Measurements from ENCODE around the gene CREG2. TPM values are rescaled to one million over a fixed set of nuclear protein-coding genes. Genes with fewer than 3 reads are reported as not detected.
"Not testable (repeated sequence)": the region's sequence is repeated elsewhere in the genome, so short reads cannot be mapped to it uniquely, and the experiment has no call there.

Gene CREG2
- total RNA-seq, 4 donors from 2014 or later: 0.38 to 2.5 (median 1.3) TPM

DNA sequence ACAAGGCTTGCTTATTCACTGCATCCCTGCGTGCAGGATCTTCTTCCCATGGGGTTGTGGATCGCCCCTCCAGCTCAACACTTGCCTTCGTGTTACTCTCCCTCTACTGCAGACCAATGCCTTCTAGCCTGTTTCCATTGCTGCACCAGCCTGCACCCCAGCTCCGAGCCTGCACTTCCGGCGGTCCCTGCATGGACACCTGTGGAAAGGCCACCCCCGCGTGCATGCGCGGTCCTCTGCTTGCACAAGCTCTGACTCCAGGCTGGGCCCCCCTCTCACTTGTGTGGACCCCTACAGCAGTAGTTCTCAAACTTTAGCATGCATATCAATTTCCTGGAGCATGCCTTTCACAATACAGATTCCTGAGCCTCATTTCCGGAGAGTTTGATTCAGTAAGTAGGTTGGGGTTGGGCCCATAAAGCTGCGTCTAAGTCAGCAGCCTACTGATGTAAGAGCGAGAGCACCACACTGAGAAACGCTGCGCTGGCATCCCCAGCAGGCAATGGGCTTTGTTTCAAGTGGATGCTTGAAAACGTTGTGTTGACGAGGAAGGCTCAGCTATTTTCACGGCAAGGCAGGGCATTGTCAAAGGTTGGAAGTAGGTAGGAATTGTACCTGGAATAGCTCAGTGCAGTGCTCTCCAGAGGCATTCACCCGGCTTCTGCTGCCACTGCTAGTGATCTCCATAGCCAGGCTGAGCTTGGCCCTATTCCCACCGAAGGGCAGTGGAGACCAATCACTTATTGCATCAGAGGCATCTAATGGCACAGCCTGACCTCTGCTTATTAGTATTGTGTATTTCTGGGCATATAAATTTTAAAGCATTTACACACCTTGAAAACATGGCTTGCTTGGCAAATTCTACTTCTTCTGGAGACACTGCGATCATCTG, 32.6 kb downstream of the CREG2 start:
- Histone ChIP-seq H3K9me3 (no peaks in the 10 kb centered on the region), H3K27ac (no peak overlapping the region), H3K27me3 (no peaks in the 10 kb centered on the region), H3K4me1 (peaks cover 0 to 1% (median 0%) of the 10 kb centered on the region in 3 donors), H3K4me3 (no peak overlapping the region), H3K36me3 (no peaks in the 10 kb centered on the region)
- intact Hi-C loops (cut with DNase I): no loop called here
- TF ChIP-seq POLR2A (IDR thresholded peaks at IDR 0.05) (no peak), CTCF (IDR thresholded peaks at IDR 0.05) (no peak)
- no peak for DNase-seq
- WGBS, 2 donors: 88 to 96% methylated on average over 12 to 21 of the region's 21 CpGs

DNA sequence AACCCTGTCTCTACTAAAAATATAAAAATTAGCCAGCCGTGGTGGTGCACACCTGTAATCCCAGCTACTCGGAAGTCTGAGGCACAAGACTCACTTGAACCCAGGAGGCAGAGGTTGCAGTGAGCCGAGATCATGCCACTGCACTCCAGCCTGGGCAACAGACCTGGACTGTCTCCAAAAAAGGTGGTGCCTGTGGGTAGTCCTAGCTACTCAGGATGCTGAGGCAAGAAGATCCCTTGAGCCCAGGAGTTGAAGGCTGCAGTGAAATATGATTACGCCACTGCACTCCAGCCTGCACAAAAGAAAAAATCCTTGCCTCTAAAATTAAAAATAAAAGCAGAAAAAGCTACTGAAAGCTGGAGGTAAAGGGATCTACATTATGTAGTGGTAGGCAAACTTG, 34.7 kb downstream of the CREG2 start:
- intact Hi-C loops (cut with DNase I); H3K4me1 ChIP-seq; DNase-seq; H3K27me3 ChIP-seq; H3K27ac ChIP-seq; H3K9me3 ChIP-seq; H3K4me3 ChIP-seq; H3K36me3 ChIP-seq: not testable (repeated sequence)
- WGBS, 2 donors: 49 to 85% methylated on average over 3 to 4 of the region's 4 CpGs

DNA sequence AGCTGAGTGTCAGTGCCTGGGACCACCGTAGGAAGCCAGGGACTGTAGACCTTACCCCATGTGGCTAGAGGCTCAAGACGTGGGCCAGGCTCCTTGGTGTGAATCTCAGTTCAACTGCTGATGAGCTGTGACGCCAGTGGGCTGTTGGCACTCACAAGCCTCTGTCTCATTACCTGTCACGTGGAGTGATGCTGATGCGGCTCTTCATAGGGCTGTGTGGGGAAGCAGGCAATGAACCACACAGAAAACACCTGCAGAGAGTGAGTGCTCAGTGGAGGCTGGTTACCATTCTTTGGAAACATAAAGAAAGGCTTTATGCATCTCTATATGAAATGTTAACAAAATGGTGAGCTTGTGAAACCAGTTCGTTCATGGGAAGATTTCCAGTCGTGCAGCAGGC, 36.1 kb downstream of the CREG2 start:
- DNase-seq: no peak
- H3K4me3 ChIP-seq: no peak overlapping the region
- 59 to 83% methylated on average over 2 to 6 of the region's 7 CpGs for WGBS, 2 donors
- intact Hi-C loops (cut with DNase I): no loop called here
- no peaks in the 10 kb centered on the region for H3K4me1 ChIP-seq
- no peak overlapping the region for H3K27ac ChIP-seq
- TF ChIP-seq CTCF (IDR thresholded peaks at IDR 0.05) (no peak), POLR2A (IDR thresholded peaks at IDR 0.05) (no peak)
- no peaks in the 10 kb centered on the region for H3K9me3 ChIP-seq
- no peaks in the 10 kb centered on the region for H3K27me3 ChIP-seq
- H3K36me3 ChIP-seq: no peaks in the 10 kb centered on the region

GRCh38 chr2:101349893-101350662, 37.2 kb downstream of the CREG2 start:
- WGBS, 2 donors: 65 to 72% methylated on average over 6 to 7 of the region's 7 CpGs
- TF ChIP-seq CTCF (IDR thresholded peaks at IDR 0.05): peak in 1 of 6 experiments; percentile 32
- no peak for TF ChIP-seq POLR2A (IDR thresholded peaks at IDR 0.05)
- H3K27me3 ChIP-seq: no peaks in the 10 kb centered on the region
- H3K4me1 ChIP-seq: no peaks in the 10 kb centered on the region
- H3K4me3 ChIP-seq: no peak overlapping the region
- H3K36me3 ChIP-seq: no peaks in the 10 kb centered on the region
- no peaks in the 10 kb centered on the region for H3K9me3 ChIP-seq
- DNase-seq: no peak
- H3K27ac ChIP-seq: no peak overlapping the region
- intact Hi-C loops (cut with DNase I): no loop called here

DNA sequence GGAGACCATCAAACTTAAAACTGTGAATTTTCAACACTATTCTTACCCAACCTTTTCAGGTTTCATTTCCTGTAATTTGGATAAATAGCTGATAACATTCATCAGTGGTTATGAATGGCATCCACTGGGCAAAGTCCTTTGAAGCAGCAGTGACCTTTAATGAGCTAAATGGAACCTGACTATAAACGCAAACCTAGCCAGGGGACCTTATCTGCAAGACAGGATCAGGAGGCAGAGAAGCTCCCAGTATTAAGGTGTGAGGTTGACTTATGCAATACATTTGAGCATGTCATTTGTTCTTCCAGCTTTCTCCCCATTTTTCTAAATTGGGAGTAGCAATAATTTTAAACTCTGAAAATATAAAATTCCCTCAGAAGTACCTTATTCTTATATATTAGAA, 38.4 kb downstream of the CREG2 start:
- no peaks in the 10 kb centered on the region for H3K4me1 ChIP-seq
- no peak for DNase-seq
- H3K9me3 ChIP-seq: no peaks in the 10 kb centered on the region
- H3K4me3 ChIP-seq: no peak overlapping the region
- TF ChIP-seq POLR2A (IDR thresholded peaks at IDR 0.05) (no peak), CTCF (IDR thresholded peaks at IDR 0.05) (no peak)
- H3K27ac ChIP-seq: no peak overlapping the region
- no peaks in the 10 kb centered on the region for H3K36me3 ChIP-seq
- H3K27me3 ChIP-seq: no peaks in the 10 kb centered on the region
- intact Hi-C loops (cut with DNase I): no loop called here
- 70 to 77% methylated on average over 1 of the region's 1 CpG for WGBS, 2 donors

All from esophagus squamous epithelium (tissue), 5 donors.